NCI-H524 (cell line): ENCODE measurements around the gene RASSF6.
"Not testable (repeated sequence)": the region's sequence is repeated elsewhere in the genome, so short reads cannot be mapped to it uniquely, and the experiment has no call there.

ENCODE experiments used
- DNase-seq, 2 experiments: peaks; one replicate each; lab custom pipeline; 2025; lab: John Stamatoyannopoulos, UW

RASSF6 gene, protein sequence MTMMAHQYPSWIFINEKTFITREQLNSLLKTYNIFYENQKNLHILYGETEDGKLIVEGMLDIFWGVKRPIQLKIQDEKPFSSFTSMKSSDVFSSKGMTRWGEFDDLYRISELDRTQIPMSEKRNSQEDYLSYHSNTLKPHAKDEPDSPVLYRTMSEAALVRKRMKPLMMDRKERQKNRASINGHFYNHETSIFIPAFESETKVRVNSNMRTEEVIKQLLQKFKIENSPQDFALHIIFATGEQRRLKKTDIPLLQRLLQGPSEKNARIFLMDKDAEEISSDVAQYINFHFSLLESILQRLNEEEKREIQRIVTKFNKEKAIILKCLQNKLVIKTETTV

DNA sequence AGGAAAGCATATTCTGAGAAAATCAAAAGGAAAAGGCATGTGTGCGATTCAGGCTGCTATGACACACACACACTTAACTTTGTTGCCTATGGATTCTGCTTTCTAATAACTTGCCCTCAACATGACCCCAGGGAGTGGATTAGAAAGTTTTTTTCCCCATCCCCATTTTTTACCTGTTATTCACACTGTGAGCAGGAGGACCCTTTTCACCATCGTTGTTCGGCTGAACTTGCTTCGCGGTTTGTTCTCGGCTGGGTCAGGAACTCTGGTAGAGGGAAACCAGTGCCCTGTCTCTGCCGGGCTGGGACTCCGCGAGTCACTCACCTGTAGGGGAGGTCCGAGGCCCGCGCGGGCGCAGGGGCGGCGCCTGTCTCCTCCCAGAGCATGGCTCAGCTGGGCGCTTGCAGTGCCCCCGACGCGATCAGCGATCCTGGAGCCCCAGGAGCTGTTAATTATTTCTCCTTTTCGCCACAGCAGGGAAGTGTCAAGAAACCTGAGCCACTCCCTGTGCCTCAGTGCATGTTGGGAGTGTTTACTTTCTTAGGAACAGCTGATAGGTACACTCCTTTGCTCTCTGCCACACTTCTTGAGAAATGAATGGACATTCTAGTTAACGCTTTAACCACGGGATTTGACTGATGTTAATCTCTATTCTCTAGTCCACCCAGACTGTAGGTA lies at the start of gene RASSF6:
Gene RASSF6, minus strand, starts transcription at position 322 of the 678 bp plus-strand sequence. CDS start 8,641 bp downstream, outside the sequence.
- peak; percentile 26 to 50 for DNase-seq

DNA sequence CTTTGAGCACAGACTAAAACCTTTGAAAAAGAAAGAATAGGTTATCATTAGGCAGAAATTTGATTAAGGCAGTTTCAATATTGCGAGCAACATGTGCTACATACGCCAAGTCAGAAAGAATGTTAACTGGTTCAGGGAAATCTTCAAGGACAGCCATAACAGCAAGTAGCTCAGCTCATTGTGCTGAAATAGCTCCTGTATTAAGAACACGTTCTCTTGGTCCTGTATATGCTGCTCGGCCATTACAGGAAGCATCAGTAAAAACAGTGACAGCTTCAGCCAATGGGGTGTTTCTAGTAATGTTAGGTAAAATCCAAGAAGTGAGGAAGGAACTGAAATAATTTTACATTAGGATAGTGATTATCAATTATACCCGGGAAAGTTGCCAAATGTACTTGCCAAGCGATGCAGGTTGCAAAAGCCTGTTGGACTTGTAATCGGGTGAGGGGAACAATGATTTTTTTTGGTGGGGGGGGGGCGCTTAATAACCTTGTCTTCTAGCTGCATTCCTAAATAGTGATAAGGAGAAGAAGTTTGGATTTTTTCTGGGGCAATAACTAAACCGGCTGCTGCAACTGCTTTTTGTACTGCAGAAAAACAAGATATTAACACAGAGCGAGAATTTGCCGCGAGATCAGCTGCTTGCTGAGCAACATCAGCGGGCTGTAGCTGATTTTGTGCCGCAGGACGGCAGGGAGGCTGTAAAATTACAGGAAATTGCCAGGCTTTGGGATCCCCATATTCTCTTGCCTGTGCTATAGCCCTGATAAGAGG lies 49.4 kb upstream of the RASSF6 start:
- no peak for DNase-seq

DNA sequence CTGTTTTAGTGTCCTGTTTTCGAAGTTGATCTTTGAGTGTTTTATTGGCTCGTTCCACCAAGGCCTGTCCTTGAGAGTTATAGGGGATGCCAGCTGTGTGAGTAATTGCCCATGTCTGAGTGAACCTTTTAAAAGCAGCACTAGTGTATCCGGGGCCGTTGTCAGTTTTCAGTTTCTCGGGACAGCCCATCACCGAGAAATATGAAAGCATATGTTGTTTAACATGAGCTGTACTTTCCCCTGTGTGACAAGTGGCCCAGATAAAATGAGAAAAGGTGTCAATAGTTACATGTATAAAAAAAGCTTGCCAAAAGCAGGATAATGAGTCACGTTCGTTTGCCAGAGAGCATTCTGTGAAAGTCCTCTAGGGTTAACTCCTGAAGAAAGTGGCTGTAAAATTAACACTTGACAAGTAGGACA lies 48.6 kb upstream of the RASSF6 start:
- peak; percentile 77 to 89 for DNase-seq

DNA sequence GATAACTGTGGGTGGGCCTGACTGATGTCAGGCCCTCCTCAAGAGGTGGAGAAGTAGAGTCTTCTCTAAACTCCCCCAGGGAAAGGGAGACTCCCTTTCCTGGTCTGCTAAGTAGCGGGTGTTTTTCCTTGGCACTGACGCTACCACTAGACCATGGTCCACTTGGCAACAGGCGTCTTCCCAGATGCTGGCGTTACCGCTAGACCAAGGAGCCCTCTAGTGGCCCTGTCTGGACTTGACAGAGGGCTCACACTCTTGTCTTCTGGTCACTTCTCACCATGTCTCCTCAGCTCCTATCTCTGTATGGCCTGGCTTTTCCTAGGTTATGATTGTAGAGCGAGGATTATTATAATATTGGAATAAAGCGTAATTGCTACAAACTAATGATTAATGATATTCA lies 45.7 kb upstream of the RASSF6 start:
- DNase-seq: peak in 1 of 2 experiments; percentile 18

DNA sequence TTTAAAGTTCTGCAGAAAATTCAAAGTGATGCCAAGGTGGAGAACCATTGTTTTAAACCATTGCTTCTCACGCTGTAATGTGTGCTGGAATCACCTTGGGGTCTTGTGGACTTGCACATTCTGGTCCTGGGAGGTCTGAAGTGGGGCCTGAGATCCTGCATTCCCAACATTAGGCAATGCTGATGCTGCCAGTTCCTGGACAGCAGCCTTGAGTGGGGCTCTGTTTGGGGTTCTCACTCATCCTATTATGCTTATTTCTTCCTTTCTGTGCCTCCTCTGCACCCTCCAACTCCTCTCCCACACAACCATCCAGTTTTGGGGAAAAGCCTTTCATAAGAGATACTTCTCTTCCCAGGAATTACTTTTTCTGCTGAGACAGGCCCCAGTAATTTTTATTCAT lies 44.2 kb upstream of the RASSF6 start:
- DNase-seq: no peak

DNA sequence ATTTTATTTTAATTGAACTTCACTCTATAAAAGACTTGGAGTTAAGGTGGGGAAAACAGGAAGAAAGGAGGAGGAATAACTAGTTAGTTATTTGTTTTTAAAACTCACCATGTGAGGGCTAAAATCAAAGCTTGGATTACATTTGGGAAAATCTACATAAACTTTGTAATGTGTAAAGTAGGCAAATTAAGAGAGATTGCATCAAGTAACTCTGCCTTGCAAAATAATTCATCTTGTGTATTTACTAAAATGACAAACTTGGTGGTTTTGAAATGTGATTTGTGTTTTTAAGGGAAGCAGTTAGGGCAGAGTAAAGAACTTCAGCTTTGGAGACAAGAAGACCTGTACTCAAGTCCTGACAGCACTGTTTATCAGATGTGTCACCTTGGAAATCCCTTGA lies 43.3 kb upstream of the RASSF6 start:
- no peak for DNase-seq

DNA sequence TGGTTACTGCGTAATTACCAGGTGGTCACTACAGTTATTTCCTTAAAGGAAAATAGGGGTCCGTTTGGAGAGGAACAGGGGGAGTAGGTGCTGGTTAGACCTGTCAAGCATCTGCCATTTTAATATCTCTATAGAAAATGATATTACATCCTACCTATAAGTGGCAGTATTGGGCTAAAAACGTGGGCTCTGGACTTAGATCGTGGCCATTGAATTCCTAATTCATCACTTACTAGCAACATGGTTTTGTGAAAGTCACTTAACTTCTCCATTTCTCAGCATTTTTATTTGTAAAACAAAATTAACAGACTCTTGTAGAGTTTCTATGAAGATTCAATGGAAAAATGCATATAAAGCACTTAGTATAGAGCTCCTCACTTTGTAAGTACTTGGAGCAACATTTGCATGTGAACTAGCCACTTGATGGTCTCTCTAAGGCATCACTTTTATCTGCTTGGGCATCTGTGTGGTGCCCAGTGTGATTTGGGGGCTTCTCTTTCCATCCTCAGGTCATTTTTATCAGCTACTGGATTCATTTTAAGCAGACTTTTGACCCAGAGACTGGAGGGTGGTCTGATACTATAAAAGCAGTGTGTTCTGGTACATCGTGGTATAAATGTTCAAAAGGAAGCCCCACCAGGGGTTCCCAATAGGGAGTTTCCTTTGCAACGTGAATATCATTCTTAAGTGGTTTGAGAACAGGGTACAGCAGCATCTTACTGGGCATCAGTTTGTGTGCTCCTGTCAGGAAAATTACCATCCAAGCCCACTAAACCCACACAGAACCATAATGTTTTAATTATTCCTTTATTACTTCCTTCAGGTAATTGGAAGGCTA lies 42.7 kb upstream of the RASSF6 start:
- peak; percentile 4 to 36 for DNase-seq

DNA sequence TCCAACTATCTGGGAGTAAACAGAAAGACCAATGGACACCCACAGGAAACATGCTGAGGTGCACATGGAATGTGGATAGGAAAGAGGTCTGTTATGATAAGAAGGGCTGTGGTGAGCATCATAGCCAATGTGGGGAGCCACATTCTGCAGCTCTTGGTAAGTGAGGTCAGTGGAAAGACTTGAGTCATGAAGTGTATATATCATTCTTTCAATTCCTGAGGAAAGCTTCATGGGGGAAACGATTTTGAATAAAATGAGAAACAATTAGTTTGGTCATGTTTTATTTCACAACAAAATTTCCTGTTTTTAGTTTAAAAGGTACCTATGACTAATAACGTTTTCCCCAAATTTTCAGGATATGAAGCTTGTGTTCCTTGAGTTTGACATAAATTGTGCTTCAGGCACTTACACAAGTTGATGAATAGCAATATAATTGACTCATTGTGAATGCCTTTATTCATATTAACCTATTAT lies 41.4 kb upstream of the RASSF6 start:
- no peak for DNase-seq

DNA sequence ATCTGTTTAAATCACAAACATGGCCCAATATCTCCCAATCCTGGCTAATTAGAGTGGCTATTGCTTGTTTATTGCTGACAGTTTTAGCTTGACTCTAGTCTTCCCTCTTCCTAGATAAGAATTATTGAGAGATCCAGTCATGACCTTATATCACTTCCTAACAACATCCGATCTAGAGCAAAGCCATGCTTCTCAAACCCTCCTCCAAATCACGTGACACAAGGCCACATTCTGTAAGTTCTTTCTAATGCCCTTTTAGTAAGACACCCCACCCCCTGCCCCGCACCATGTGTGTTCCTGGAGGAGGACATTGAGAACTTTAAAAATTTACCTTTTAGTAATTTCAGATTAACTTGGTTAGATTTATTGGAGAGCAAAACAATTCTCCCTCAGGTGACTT lies 40.6 kb upstream of the RASSF6 start:
- no peak for DNase-seq

DNA sequence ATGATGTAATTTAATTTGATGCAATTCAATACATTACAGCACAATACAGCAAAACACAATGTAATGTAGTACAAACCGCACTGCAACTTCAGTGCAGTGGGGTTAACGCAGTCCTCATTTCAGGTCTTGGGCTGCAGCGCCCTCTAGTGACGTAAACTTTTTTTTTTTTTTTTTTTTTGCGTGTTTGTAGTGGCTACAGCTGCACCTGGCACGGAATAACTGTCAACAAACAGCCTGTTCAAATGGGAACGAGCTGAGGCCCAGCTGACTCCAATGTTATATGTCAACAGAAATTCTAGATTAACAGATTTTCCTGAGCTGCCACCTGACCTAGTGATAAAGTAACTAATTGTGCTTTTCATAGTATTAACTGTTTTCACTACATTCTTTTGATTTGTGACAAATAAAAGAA lies 33.5 kb upstream of the RASSF6 start:
- DNase-seq: peak; percentile 31 to 64

DNA sequence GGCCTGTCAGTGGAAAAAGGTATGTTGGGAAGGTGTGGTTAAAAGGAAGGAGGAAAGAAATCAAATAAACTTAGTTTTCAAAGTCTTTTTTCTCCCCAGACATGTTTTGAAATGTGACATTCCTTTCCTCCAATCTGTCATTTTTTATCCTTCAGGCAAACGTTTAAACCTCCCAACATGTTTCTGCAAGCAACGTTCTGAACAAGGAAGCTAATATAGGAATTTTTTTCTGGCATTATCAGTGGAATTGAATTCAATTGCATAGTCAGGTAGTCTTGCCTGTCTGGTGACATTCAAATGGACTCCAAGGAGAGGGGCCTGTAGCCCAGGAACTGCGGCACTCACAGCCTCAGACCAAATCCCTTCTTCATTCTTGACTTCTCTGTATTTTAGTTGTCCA lies 30.0 kb upstream of the RASSF6 start:
- DNase-seq: no peak

DNA sequence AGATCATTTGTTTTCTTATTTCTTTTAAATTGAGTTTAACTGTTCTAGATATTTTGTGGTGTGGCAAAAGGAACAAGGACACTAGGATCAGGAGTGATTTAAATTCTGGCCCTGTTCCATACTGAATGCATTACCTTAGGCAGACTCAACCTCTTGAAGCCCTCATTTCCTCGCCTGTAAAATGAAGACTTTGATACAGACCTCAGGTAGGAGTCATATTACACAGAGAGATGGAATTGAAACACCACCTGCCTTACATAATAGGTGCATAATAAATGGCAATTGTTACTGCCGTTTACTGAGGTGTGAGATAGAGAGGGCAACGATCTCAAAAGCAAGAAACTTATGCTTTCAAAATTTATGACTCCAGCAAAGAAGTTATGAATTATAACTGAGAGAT lies 28.2 kb upstream of the RASSF6 start:
- DNase-seq: no peak

DNA sequence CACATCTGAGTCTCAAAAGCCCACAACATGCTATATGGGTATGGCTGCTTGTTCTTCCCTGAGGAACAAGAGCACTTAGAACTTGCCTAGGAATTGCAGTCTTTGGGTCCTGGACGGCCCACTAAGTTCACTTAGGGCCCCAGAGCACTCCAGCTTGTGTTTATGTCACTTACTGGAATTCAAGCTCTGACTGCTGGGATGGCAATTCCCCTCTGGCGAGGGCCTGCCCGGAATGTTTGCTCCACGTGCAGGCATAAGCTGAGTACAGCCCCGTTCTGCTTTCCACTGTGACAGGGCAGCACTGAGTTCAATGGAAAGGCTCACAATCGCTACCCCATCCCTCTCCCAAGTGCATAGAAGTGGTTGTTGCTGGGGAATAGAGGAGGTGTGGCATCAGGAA lies 25.9 kb upstream of the RASSF6 start:
- no peak for DNase-seq

DNA sequence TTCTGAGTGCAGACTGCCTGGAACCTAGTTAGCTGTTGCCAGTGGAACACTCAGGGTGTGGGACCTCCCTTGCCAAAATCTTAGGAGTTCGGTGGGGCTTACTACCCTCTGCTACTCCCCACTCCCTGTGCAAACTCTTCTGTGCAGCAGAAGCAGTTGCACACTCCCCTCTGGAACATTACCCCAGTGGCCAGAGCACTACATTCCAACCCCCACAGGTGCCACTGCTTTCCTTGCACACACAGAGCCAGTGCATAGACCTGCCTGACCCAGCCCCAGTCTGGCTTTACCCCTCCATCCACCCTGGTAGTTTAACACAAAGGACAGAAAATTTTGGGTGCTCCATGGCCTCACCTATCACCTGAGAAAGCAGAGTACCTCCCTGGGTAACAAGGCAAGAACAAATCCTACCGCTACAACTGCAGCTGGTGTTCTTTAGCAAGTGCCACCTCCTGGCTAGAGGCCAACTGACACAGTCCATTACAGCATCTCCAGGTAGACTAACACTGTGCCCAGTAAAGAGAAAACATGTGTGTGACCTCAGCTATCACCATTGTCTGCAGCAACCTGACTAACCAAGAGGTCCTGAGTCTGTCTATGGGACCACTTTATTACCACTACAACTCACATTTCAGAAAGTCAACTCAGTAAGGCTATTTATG lies 11.5 kb upstream of the RASSF6 start:
- no peak for DNase-seq

DNA sequence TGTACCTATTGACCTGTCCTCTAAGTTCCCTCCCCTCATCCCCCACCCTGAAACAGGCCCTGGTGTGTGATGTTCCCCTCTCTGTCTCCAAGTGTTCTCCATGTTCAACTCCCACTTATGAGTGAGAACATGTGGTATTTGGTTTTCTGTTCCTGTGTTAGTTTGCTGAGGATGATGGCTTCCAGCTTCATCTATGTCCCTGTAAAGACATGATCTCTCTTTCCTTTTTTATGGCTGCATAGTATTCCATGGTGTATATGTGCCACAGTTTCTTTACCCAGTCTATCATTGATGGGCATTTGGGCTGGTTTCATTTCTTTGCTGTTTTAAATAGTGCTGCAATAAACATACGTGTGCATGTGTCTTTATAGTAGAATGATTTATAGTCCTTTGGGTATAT lies 8.6 kb upstream of the RASSF6 start:
- DNase-seq: not testable (repeated sequence)

DNA sequence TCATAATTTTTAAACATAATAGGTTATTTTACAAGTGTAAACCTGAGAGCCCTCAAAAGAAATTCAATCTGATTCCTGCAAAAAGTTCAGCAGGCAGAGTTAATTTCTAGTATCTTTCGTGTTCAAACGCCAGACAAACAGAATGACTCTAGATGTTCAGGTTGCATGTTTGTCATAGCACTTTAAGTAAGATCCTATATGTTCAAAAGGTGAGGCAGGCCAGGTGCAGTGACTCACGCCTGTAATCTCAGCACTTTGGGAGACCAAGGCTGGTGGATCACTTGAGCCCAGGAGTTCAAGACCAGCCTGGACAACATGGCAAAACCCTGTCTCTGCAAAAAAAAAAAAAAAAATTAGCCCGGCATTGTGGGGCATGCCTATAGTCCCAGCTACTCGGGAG lies 1.1 kb upstream of the RASSF6 start:
- DNase-seq: no peak

DNA sequence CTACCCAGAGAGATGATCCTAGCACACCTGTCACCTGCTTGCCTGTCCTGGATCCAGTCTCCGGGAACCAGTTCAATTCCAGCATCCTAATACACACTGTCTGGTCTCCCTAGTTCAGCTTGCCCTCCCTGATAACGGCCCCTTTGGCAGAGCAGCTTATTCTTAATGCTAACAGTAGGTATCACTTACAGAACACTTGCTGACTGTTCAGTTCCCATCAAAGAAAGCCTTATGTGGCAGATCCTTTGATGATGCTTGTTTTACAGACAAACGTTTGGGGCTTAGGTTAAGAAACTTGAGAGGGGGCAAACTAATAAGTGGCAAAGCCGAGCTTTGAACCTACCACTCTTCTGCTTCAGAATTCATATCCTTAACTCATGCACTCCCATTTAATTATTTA lies 890 bp downstream of the RASSF6 start:
- DNase-seq: no peak

DNA sequence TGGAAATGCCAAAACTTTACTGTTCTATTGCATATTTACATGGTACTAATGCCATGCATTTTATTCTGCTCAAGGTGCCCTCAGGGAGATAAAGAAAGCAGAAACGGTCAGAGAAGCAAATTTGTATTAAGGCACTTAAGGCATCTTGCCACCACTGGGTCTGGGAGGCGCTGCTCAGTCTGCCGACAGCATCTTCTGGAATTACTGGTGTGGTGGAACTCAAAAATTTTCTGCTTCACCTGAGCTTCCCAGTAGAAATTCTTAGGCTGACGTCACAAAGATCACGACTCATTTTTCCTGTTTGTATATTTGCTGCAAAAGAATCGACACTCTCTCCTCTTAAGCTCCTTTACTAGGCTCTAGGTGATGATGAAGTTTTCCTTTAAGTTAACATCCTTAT lies 3.0 kb downstream of the RASSF6 start:
- DNase-seq: no peak

DNA sequence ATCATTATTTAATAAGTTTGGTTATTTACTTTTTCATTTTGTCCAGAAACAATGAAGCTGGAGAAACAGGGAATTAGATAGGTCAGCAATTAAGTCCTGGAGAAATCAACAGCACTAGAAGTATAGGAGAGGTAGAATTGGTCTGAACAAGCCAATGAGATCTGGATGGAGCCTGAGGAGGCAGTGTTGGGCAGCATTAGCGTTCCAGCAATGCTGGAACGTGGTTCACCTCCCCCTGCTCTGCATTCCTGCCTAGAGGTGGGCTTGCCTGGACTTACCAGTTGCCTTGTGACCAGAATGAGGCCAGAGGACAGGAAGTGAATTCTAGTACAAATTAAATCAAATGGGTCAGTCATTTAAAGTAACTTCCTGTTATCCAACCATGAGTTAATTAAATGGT lies 4.6 kb downstream of the RASSF6 start:
- no peak for DNase-seq

DNA sequence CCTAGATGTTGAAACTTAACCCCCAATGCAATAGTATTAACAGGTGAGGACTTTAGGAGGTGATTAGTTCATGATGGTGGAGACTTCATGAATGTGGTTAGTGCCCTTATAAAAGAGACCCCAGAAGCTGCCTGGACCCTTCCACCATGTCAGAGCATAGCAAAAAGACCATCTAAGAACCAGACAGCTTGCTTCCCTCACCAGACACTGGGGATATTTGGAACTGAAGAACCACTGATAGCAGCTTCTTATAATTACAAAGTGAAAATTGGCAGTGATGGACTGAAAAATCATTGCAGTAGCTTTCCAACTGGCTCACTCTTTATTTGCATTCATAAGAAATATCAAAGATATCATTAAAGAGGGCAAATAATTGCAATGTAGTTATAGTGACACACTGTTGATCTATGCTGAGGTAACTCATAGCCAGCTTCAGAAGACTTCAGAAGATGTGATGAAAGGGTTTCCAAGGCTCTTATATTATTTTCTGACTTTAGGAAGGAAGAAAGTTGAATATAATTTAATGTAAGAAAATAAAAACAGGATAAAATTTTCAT lies 5.8 kb downstream of the RASSF6 start:
- no peak for DNase-seq

DNA sequence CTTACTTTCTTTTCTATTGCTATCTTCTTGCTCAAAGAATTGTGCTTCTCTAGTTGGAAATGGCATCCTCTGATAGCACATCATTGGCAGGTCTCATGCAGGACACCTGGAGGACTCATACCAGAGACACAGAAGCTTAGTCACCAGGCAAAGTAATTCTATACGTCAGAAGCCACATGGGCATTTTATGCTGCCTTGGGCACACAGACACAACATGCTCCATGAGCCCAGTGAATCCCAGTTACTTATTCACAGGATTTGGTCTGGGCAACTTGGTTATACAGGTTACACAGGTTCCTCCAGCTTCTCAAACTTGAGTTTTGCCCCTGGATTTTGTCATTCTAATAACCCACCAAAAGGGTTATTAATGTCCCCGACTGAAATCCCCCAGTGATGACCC lies 7.1 kb downstream of the RASSF6 start:
- no peak for DNase-seq
